ENCODE results near the gene ITGB4. TPM values are rescaled to one million over a fixed set of nuclear protein-coding genes. Genes with fewer than 3 reads are reported as not detected.

ITGB4 gene
- total RNA-seq, 2 donors from 2014 or later = 3.4 to 5.1 TPM

- H3K27me3 Mint-ChIP-seq (ENCODE audit: insufficient read depth) = no peaks in the 10 kb centered on the region
These were observed 13.5 kb downstream of the ITGB4 start for GRCh38 chr17:75734674-75735294.

GRCh38 chr17:75736173-75736835, 15.0 kb downstream of the ITGB4 start:
- no peak overlapping the region for H3K4me3 ChIP-seq (ENCODE audit: low read length)
- Mint-ChIP-seq H3K36me3 (ENCODE audit: low read depth) (no peaks in the 10 kb centered on the region), H3K27ac (peak overlapping the region; percentile 11), H3K4me3 (no peak overlapping the region), H3K9me3 (no peaks in the 10 kb centered on the region), H3K27me3 (ENCODE audit: insufficient read depth) (no peaks in the 10 kb centered on the region), H3K4me1 (no peaks in the 10 kb centered on the region)
- H3K4me1 ChIP-seq (ENCODE audit: control insufficient read depth, insufficient read depth, low read length) = no peaks in the 10 kb centered on the region
- no peaks in the 10 kb centered on the region for H3K27me3 ChIP-seq (ENCODE audit: control insufficient read depth, insufficient read depth, low read length, poor library complexity, severe bottlenecking)
- WGBS, 2 experiments (ENCODE audit: insufficient coverage in 1 of 2, insufficient read length in 1 of 2) = 90 to 92% methylated on average over 22 to 26 of the region's 26 CpGs
- H3K9me3 ChIP-seq (ENCODE audit: control insufficient read depth, low read length) = no peaks in the 10 kb centered on the region
- H3K36me3 ChIP-seq (ENCODE audit: control insufficient read depth, insufficient read depth, low read length) = no peaks in the 10 kb centered on the region
- peak; percentile 40 for DNase-seq
- no peak overlapping the region for H3K27ac ChIP-seq (ENCODE audit: low read depth, low read length)
- TF ChIP-seq CTCF (conservative IDR thresholded peaks at IDR 0.05) = no peak
- H3K9ac ChIP-seq (ENCODE audit: extremely low read depth, low read length, poor library complexity, severe bottlenecking) = no peak overlapping the region

More at GRCh38 chr17:75734674-75735294, 13.5 kb downstream of the ITGB4 start:
- Mint-ChIP-seq H3K4me1 (no peaks in the 10 kb centered on the region), H3K9me3 (no peaks in the 10 kb centered on the region), H3K4me3 (no peak overlapping the region), H3K36me3 (ENCODE audit: low read depth) (no peaks in the 10 kb centered on the region), H3K27ac (no peak overlapping the region)
- Histone ChIP-seq H3K4me3 (ENCODE audit: low read length) (no peak overlapping the region), H3K27ac (ENCODE audit: low read depth, low read length) (no peak overlapping the region), H3K36me3 (ENCODE audit: control insufficient read depth, insufficient read depth, low read length) (no peaks in the 10 kb centered on the region), H3K9ac (ENCODE audit: extremely low read depth, low read length, poor library complexity, severe bottlenecking) (no peak overlapping the region), H3K9me3 (ENCODE audit: control insufficient read depth, low read length) (no peaks in the 10 kb centered on the region), H3K4me1 (ENCODE audit: control insufficient read depth, insufficient read depth, low read length) (no peaks in the 10 kb centered on the region), H3K27me3 (ENCODE audit: control insufficient read depth, insufficient read depth, low read length, poor library complexity, severe bottlenecking) (no peaks in the 10 kb centered on the region)
- TF ChIP-seq CTCF (conservative IDR thresholded peaks at IDR 0.05) = no peak
- no peak for DNase-seq
- 83% methylated on average over 4 of the region's 4 CpGs; no CpG with 5 or more reads in 1 of the 2 experiments for WGBS, 2 experiments (ENCODE audit: insufficient coverage in 1 of 2, insufficient read length in 1 of 2)

- TF ChIP-seq CTCF (conservative IDR thresholded peaks at IDR 0.05) = no peak
- peak; percentile 46 for DNase-seq
- Mint-ChIP-seq H3K4me3 (no peak overlapping the region), H3K27ac (no peak overlapping the region), H3K4me1 (no peaks in the 10 kb centered on the region), H3K36me3 (ENCODE audit: low read depth) (no peaks in the 10 kb centered on the region), H3K9me3 (no peaks in the 10 kb centered on the region), H3K27me3 (ENCODE audit: insufficient read depth) (no peaks in the 10 kb centered on the region)
- no peak overlapping the region for H3K9ac ChIP-seq (ENCODE audit: extremely low read depth, low read length, poor library complexity, severe bottlenecking)
- no peaks in the 10 kb centered on the region for H3K4me1 ChIP-seq (ENCODE audit: control insufficient read depth, insufficient read depth, low read length)
- WGBS, 2 experiments (ENCODE audit: insufficient coverage in 1 of 2, insufficient read length in 1 of 2) = 84 to 93% methylated on average over 6 to 20 of the region's 20 CpGs
- no peaks in the 10 kb centered on the region for H3K9me3 ChIP-seq (ENCODE audit: control insufficient read depth, low read length)
- no peaks in the 10 kb centered on the region for H3K36me3 ChIP-seq (ENCODE audit: control insufficient read depth, insufficient read depth, low read length)
- H3K4me3 ChIP-seq (ENCODE audit: low read length) = no peak overlapping the region
- no peak overlapping the region for H3K27ac ChIP-seq (ENCODE audit: low read depth, low read length)
- H3K27me3 ChIP-seq (ENCODE audit: control insufficient read depth, insufficient read depth, low read length, poor library complexity, severe bottlenecking) = no peaks in the 10 kb centered on the region
These were observed 16.1 kb downstream of the ITGB4 start for GRCh38 chr17:75737133-75737962.
